ENCODE data around the gene PCDHGB3. TPM values are rescaled to one million over a fixed set of nuclear protein-coding genes. Genes with fewer than 3 reads are reported as not detected.
"Not testable (repeated sequence)": the region's sequence is repeated elsewhere in the genome, so short reads cannot be mapped to it uniquely, and the experiment has no call there.

The PCDHGB3 gene
- total and polyA plus RNA-seq, 2 donors (not counting 3 experiments of a cell fraction or from before 2014, with no cell fraction given), result 1.8 to 2.0 TPM

DNA sequence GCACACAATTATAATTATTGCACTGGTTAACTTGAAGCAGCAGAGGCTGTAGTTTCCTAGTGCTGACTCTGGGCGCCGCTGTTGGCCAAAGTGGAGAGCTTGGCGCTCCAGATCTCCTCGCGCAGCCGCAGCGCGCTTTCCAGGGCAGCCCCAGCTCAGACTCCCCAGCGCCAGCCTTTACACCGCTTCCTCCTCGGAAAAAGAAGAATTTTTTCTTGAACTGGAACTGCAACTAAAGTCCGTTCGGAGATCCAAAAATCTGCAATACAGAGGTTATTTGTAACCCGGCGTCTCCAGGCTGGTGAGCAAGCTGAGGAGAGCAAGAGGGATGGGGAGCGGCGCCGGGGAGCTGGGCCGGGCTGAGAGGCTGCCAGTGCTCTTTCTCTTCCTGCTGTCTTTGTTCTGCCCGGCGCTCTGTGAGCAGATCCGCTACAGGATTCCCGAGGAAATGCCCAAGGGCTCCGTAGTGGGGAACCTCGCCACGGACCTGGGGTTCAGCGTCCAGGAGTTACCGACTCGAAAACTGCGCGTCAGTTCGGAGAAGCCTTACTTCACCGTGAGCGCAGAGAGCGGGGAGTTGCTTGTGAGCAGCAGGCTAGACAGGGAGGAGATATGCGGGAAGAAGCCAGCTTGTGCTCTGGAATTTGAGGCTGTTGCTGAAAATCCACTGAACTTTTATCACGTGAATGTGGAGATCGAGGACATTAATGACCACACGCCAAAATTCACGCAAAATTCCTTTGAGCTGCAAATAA, 17.7 kb downstream of the PCDHGB3 start, which contains the start of gene PCDHGB4:
TSS of gene PCDHGB4 (plus strand) at position 142 of the 755 bp plus-strand sequence. CDS start at position 329, 187 bp downstream.
- BruUV-seq (replicated peaks), result TSS peak; percentile 23

DNA sequence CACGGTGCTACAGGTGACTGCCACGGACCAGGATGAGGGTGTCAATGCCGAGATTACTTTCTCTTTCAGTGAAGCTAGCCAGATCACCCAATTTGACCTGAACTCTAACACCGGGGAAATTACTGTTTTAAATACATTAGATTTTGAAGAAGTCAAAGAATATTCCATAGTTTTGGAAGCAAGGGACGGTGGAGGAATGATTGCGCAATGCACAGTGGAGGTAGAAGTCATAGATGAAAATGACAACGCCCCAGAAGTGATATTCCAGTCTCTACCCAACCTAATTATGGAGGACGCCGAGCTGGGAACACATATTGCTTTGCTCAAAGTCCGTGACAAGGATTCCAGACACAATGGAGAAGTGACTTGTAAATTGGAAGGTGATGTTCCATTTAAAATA, 18.6 kb downstream of the PCDHGB3 start:
- no peak for DNase-seq (ENCODE audit: low read depth, low spot score)
- no peaks in the 10 kb centered on the region for H3K9me3 ChIP-seq (replicated peaks; ENCODE audit: control insufficient read depth, insufficient read depth, low read length)
- TF ChIP-seq, protein P1, sequence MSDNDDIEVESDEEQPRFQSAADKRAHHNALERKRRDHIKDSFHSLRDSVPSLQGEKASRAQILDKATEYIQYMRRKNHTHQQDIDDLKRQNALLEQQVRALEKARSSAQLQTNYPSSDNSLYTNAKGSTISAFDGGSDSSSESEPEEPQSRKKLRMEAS (IDR thresholded peaks at IDR 0.05; ENCODE audit: insufficient read depth, insufficient read length), result no peak
- no peak for TF ChIP-seq POLR2AphosphoS5 (IDR thresholded peaks at IDR 0.05; ENCODE audit: insufficient read depth, low read depth, low read length)
- TF ChIP-seq JUN (IDR thresholded peaks at IDR 0.05; ENCODE audit: borderline replicate concordance, insufficient read depth, insufficient read length, low read depth), result no peak
- no peak for TF ChIP-seq POLR2A (IDR thresholded peaks at IDR 0.05; ENCODE audit: low read depth, low read length)
- no peak for TF ChIP-seq MYC (IDR thresholded peaks at IDR 0.05; ENCODE audit: low read depth, low read length)
- no peak for TF ChIP-seq EZH2 (IDR thresholded peaks at IDR 0.05; ENCODE audit: borderline replicate concordance, low read depth, low read length, severe bottlenecking)
- TF ChIP-seq, protein P2, sequence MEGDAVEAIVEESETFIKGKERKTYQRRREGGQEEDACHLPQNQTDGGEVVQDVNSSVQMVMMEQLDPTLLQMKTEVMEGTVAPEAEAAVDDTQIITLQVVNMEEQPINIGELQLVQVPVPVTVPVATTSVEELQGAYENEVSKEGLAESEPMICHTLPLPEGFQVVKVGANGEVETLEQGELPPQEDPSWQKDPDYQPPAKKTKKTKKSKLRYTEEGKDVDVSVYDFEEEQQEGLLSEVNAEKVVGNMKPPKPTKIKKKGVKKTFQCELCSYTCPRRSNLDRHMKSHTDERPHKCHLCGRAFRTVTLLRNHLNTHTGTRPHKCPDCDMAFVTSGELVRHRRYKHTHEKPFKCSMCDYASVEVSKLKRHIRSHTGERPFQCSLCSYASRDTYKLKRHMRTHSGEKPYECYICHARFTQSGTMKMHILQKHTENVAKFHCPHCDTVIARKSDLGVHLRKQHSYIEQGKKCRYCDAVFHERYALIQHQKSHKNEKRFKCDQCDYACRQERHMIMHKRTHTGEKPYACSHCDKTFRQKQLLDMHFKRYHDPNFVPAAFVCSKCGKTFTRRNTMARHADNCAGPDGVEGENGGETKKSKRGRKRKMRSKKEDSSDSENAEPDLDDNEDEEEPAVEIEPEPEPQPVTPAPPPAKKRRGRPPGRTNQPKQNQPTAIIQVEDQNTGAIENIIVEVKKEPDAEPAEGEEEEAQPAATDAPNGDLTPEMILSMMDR (IDR thresholded peaks at IDR 0.05; ENCODE audit: extremely low read depth in 1 of 2, insufficient read depth in 1 of 2, low read depth in 1 of 2, low read length in 2 of 2), result no peak
- no peak for TF ChIP-seq FOS (IDR thresholded peaks at IDR 0.05; ENCODE audit: borderline replicate concordance, insufficient read depth, low read length)
- TF ChIP-seq GATA2 (IDR thresholded peaks at IDR 0.05; ENCODE audit: insufficient read depth, insufficient read length, low read depth, low read length), result no peak
- H3K9me1 ChIP-seq (replicated peaks; ENCODE audit: control insufficient read depth, extremely low read depth, insufficient read depth, low read length), result no peaks in the 10 kb centered on the region
- no peak overlapping the region for H3K9ac ChIP-seq (replicated peaks; ENCODE audit: extremely low read depth, insufficient read depth, low read length)
- H3K27ac ChIP-seq (ENCODE audit: insufficient read depth, low read depth, low read length), result no peak overlapping the region
- ChIA-PET POLR2A (no interaction called here), CTCF (interaction anchor here (1.6 to 4.1 kb wide), 5 partner anchors 9 to 175 kb away, joined by 4 to 32 read pairs (median 15); partner anchors contain the start of genes PCDHGA3, PCDHGA6 and PCDHGB5)
- H3K27me3 ChIP-seq (ENCODE audit: control insufficient read depth in 2 of 2, insufficient read depth in 2 of 2, low read length in 2 of 2), result peaks cover 31 to 80% of the 10 kb centered on the region in 2 experiments
- BruUV-seq (replicated peaks), result no TSS peak
- no peaks in the 10 kb centered on the region for H3K36me3 ChIP-seq (ENCODE audit: control insufficient read depth in 2 of 2, extremely low read depth in 1 of 2, insufficient read depth in 2 of 2, low read length in 2 of 2)
- H3K4me2 ChIP-seq (ENCODE audit: insufficient read depth, low read length), result no peak overlapping the region
- H3K79me2 ChIP-seq (ENCODE audit: control insufficient read depth, insufficient read depth, low read length), result no peaks in the 10 kb centered on the region
- intact Hi-C loops (cut with micrococcal nuclease), result no loop called here
- H2AFZ ChIP-seq (ENCODE audit: low read depth, low read length), result no peak overlapping the region
- H3K4me3 ChIP-seq (replicated peaks in 1 of 3; ENCODE audit: insufficient read depth in 1 of 3, low read depth in 1 of 3, low read length in 3 of 3), result no peak overlapping the region
- H3K4me1 ChIP-seq (ENCODE audit: control insufficient read depth, extremely low read depth, insufficient read depth, low read length), result no peaks in the 10 kb centered on the region
- FAIRE-seq, result no peak
- H4K20me1 ChIP-seq (replicated peaks; ENCODE audit: control insufficient read depth, extremely low read depth, insufficient read depth, low read length), result no peaks in the 10 kb centered on the region
- dilution Hi-C loops (cut with MboI; ENCODE audit: extremely low pct_ligation_motif_present, low sequenced_read_pairs), result no loop called here

More for the DNA sequence above, 17.7 kb downstream of the PCDHGB3 start, which contains the start of gene PCDHGB4:
- H3K4me1 ChIP-seq (ENCODE audit: control insufficient read depth, extremely low read depth, insufficient read depth, low read length); H3K79me2 ChIP-seq (ENCODE audit: control insufficient read depth, insufficient read depth, low read length); H3K9ac ChIP-seq (replicated peaks; ENCODE audit: extremely low read depth, insufficient read depth, low read length); H4K20me1 ChIP-seq (replicated peaks; ENCODE audit: control insufficient read depth, extremely low read depth, insufficient read depth, low read length); H3K9me1 ChIP-seq (replicated peaks; ENCODE audit: control insufficient read depth, extremely low read depth, insufficient read depth, low read length); H2AFZ ChIP-seq (ENCODE audit: low read depth, low read length); dilution Hi-C loops (cut with MboI; ENCODE audit: extremely low pct_ligation_motif_present, low sequenced_read_pairs); POLR2A ChIA-PET; H3K36me3 ChIP-seq (ENCODE audit: control insufficient read depth in 2 of 2, extremely low read depth in 1 of 2, insufficient read depth in 2 of 2, low read length in 2 of 2); intact Hi-C loops (cut with micrococcal nuclease); H3K27ac ChIP-seq (ENCODE audit: insufficient read depth, low read depth, low read length); H3K9me3 ChIP-seq (replicated peaks; ENCODE audit: control insufficient read depth, insufficient read depth, low read length): not testable (repeated sequence)
- CTCF ChIA-PET, result interaction anchor here (0.7 to 4.1 kb wide), 19 partner anchors 9 to 232 kb away, joined by 3 to 32 read pairs (median 7); partner anchors contain the start of genes PCDHB14, PCDHGA10, PCDHGA11 and PCDHGA12
- H3K27me3 ChIP-seq (ENCODE audit: control insufficient read depth in 2 of 2, insufficient read depth in 2 of 2, low read length in 2 of 2), result peaks cover 36 to 78% of the 10 kb centered on the region in 2 experiments
- peak within 1 kb of the TSS in 2 of 3 experiments; percentile 9 to 22 for H3K4me3 ChIP-seq (replicated peaks in 1 of 3; ENCODE audit: insufficient read depth in 1 of 3, low read depth in 1 of 3, low read length in 3 of 3)
- TF ChIP-seq, protein P2 (IDR thresholded peaks at IDR 0.05; ENCODE audit: extremely low read depth in 1 of 2, insufficient read depth in 1 of 2, low read depth in 1 of 2, low read length in 2 of 2), result peak; percentile 46 to 51
- H3K4me2 ChIP-seq (ENCODE audit: insufficient read depth, low read length), result peak within 1 kb of the TSS; percentile 18
- DNase-seq (ENCODE audit: low read depth, low spot score) (peak; percentile 30), FAIRE-seq (peak; percentile 87)
